Gastroesophageal sphincter (tissue), 4 donors: ENCODE results near the gene LTV1. TPM values are rescaled to one million over a fixed set of nuclear protein-coding genes. Genes with fewer than 3 reads are reported as not detected.

Source experiments
- ATAC-seq: fragments of 150-250 bp; one replicate; pipeline ENCODE4 v1.9.1; 2016; ENCODE audit warnings: mild to moderate bottlenecking, moderate library complexity
- H3K27ac ChIP-seq, 4 donors: fragments of 200-600 bp; sonication (generic) in 3 of 4; 1 replicate in 3 of 4; 2 replicates in 1 of 4; pipeline ENCODE4 v1.5.1; 2016 to 2019
- H3K27me3 ChIP-seq: fragments of 200-600 bp; sonication (generic); one replicate; pipeline ENCODE4 v1.5.1; 2019
- H3K36me3 ChIP-seq, 2 donors: fragments of 200-600 bp; sonication (generic); one replicate each; pipeline ENCODE4 v1.5.1; 2019; ENCODE audit warnings: control low read depth in 1 of 2
- H3K4me1 ChIP-seq, 3 donors: fragments of 200-600 bp; sonication (generic); 1 replicate in 2 of 3; 2 replicates in 1 of 3; pipeline ENCODE4 v1.5.1; 2016 to 2019; ENCODE audit warnings: control low read depth in 2 of 3
- H3K4me3 ChIP-seq, 2 donors: fragments of 200-600 bp; sonication (generic); one replicate each; pipeline ENCODE4 v1.5.1; 2019; ENCODE audit warnings: mild to moderate bottlenecking in 1 of 2, moderate library complexity in 1 of 2
- H3K9me3 ChIP-seq, 3 donors: fragments of 200-600 bp; sonication (generic); one replicate each; pipeline ENCODE4 v1.5.1; 2017 to 2019; ENCODE audit warnings: control low read depth in 2 of 3
- EP300 ChIP-seq: sonication (generic); formaldehyde crosslinking; IDR thresholded peaks from one replicate; pipeline ENCODE4 v1.6.1; 2017; ENCODE audit warnings: antibody characterized with exemption, mild to moderate bottlenecking
- POLR2A ChIP-seq, 2 donors: fragments of 450-650 bp; IDR thresholded peaks; one replicate each; pipeline ENCODE4 v1.6.1; 2017; ENCODE audit warnings: antibody characterized with exemption in 2 of 2, mild to moderate bottlenecking in 2 of 2, moderate library complexity in 1 of 2
- POLR2AphosphoS5 ChIP-seq: sonication (generic); formaldehyde crosslinking; IDR thresholded peaks from one replicate; pipeline ENCODE4 v1.6.1; 2017; ENCODE audit warnings: antibody characterized with exemption
- WGBS, 2 donors: methylation state at CpG; one replicate each; pipeline ENCODE4 v1.1.5; 2018; ENCODE audit warnings: low coverage in 1 of 2; 5-methylcytosine and 5-hydroxymethylcytosine counted together
- total RNA-seq, 4 donors: library from RNA; depleted of rRNA; stranded (reverse); fragments of >200 nt; gene quantifications; one replicate each; pipeline ENCODE4 v1.1.0, GENCODE V29; 2016
- TF ChIP-seq, protein P1 (sequence below), 4 experiments: fragments of 200-600 bp in 2 of 4; fragments of 450-650 bp in 2 of 4; sonication (generic) in 1 of 4; IDR thresholded peaks; one replicate each; pipeline ENCODE4 v1.5.1; 2017 to 2019; ENCODE audit warnings: antibody characterized with exemption in 4 of 4, mild to moderate bottlenecking in 2 of 4, moderate library complexity in 2 of 4

LTV1 gene
- total RNA-seq, 4 donors from 2014 or later, result 15.3 to 20.5 (median 17.1) TPM

- Histone ChIP-seq H3K4me1 (no peaks in the 10 kb centered on the region), H3K9me3 (no peaks in the 10 kb centered on the region), H3K4me3 (no peak overlapping the region), H3K27me3 (no peaks in the 10 kb centered on the region), H3K36me3 (no peaks in the 10 kb centered on the region), H3K27ac (no peak overlapping the region)
- no peak for TF ChIP-seq POLR2A (IDR thresholded peaks at IDR 0.05)
- no peak for TF ChIP-seq EP300
- TF ChIP-seq, protein P1, sequence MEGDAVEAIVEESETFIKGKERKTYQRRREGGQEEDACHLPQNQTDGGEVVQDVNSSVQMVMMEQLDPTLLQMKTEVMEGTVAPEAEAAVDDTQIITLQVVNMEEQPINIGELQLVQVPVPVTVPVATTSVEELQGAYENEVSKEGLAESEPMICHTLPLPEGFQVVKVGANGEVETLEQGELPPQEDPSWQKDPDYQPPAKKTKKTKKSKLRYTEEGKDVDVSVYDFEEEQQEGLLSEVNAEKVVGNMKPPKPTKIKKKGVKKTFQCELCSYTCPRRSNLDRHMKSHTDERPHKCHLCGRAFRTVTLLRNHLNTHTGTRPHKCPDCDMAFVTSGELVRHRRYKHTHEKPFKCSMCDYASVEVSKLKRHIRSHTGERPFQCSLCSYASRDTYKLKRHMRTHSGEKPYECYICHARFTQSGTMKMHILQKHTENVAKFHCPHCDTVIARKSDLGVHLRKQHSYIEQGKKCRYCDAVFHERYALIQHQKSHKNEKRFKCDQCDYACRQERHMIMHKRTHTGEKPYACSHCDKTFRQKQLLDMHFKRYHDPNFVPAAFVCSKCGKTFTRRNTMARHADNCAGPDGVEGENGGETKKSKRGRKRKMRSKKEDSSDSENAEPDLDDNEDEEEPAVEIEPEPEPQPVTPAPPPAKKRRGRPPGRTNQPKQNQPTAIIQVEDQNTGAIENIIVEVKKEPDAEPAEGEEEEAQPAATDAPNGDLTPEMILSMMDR (IDR thresholded peaks at IDR 0.05), result no peak
- TF ChIP-seq POLR2AphosphoS5, result no peak
- ATAC-seq, result no peak
- 90 to 94% methylated on average over 2 of the region's 2 CpGs for WGBS, 2 donors
Measured at GRCh38 chr6:143836150-143836549, 7.0 kb upstream of the LTV1 start.

DNA sequence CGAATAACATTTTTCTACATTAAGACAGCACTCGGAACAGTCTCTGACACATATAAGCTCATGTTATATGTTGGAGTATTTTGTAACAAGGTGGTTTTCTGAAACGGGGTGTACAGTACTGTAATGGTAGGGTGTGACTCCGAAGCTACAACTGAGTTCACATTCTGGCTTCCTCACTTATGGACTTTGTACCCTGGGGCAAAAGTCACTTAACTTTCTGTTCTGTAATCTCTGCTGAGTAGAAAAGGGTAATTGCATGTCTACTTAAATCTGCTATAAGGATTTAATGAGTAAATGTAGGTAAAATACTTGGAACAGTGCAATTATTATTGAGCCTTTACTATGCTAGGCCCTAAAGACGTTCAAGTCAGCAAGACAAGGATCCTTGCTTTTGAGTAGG, 4.7 kb upstream of the LTV1 start:
- WGBS, 2 donors, result 77 to 94% methylated on average over 5 of the region's 5 CpGs
- Histone ChIP-seq H3K4me3 (no peak overlapping the region), H3K4me1 (peaks cover 0 to 7% (median 0%) of the 10 kb centered on the region in 3 donors), H3K36me3 (no peaks in the 10 kb centered on the region), H3K27me3 (no peaks in the 10 kb centered on the region), H3K9me3 (no peaks in the 10 kb centered on the region), H3K27ac (no peak overlapping the region)
- ATAC-seq, result no peak
- TF ChIP-seq POLR2A (IDR thresholded peaks at IDR 0.05), result no peak

DNA sequence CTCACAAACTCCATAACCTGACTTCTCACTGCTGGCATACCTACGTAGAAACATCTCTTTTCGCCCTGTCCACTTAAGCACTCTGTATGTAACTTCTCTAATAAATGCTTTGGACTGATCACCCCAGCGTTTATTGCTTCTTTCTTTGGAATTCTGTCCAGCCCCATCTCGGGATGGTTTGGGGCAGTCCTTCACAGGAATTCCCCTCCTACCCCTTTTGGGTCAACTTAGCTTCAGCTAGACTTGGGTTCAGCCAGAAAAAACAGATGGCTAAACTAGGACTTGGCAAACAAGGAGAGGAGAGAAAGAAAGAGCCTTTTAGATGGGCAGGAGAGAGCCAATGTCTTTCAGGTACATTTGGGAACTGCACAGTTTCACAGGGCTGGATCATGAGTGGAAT, 3.9 kb upstream of the LTV1 start:
- WGBS, 2 donors, result 66 to 67% methylated on average over 3 to 4 of the region's 4 CpGs
- no peak for TF ChIP-seq POLR2A (IDR thresholded peaks at IDR 0.05)
- TF ChIP-seq EP300, result no peak
- TF ChIP-seq, protein P1 (IDR thresholded peaks at IDR 0.05), result no peak
- no peaks in the 10 kb centered on the region for H3K9me3 ChIP-seq

GRCh38 chr6:143840595-143841265, 2.4 kb upstream of the LTV1 start:
- Histone ChIP-seq H3K4me3 (no peak overlapping the region), H3K27me3 (no peaks in the 10 kb centered on the region), H3K27ac (no peak overlapping the region), H3K4me1 (peaks cover 0 to 30% (median 3%) of the 10 kb centered on the region in 3 donors), H3K36me3 (peaks cover 0 to 13% of the 10 kb centered on the region in 2 donors), H3K9me3 (no peaks in the 10 kb centered on the region)
- ATAC-seq, result no peak
- WGBS, 2 donors, result 92 to 100% methylated on average over 4 to 6 of the region's 6 CpGs
- no peak for TF ChIP-seq POLR2A (IDR thresholded peaks at IDR 0.05)
- no peak for TF ChIP-seq EP300
- TF ChIP-seq, protein P1 (IDR thresholded peaks at IDR 0.05), result no peak
- no peak for TF ChIP-seq POLR2AphosphoS5

More for the DNA sequence above, 3.9 kb upstream of the LTV1 start:
- Histone ChIP-seq H3K4me1 (peaks cover 0 to 15% (median 3%) of the 10 kb centered on the region in 3 donors), H3K27ac (no peak overlapping the region), H3K4me3 (no peak overlapping the region), H3K27me3 (no peaks in the 10 kb centered on the region), H3K36me3 (no peaks in the 10 kb centered on the region)
- ATAC-seq, result no peak

- Histone ChIP-seq H3K9me3 (no peaks in the 10 kb centered on the region), H3K4me3 (peak overlapping the region; percentile 40 to 75), H3K4me1 (peaks cover 0 to 33% (median 3%) of the 10 kb centered on the region in 3 donors), H3K27ac (peak overlapping the region; percentile 92 to 98 (median 94)), H3K36me3 (peaks cover 0 to 31% of the 10 kb centered on the region in 2 donors), H3K27me3 (no peaks in the 10 kb centered on the region)
- peak; percentile 45 for ATAC-seq
- WGBS, 2 donors, result 9 to 18% methylated on average over 6 to 7 of the region's 7 CpGs
- TF ChIP-seq EP300 (no peak), POLR2AphosphoS5 (no peak), POLR2A (IDR thresholded peaks at IDR 0.05) (no peak)
- TF ChIP-seq, protein P1 (IDR thresholded peaks at IDR 0.05), result no peak
Measured at GRCh38 chr6:143842461-143842901, 657 bp upstream of the LTV1 start.
